Upper lobe of left lung (tissue), 6 donors: Measurements from ENCODE around the gene AP1S2. TPM values are rescaled to one million over a fixed set of nuclear protein-coding genes. Genes with fewer than 3 reads are reported as not detected.

ENCODE experiments used
- ATAC-seq, 2 donors: fragments of 200-7000 bp; cut with Tn5 transposase; one replicate each; pipeline ENCODE4 v1.9.1; 2022; ENCODE audit warnings: mild to moderate bottlenecking in 2 of 2, moderate library complexity in 2 of 2; ENCODE audit not compliant: low FRiP score in 2 of 2
- DNase-seq, 2 donors: peaks; one replicate each; pipeline ENCODE4 v3.0.0-alpha.2; 2019 to 2020
- H3K27ac ChIP-seq, 4 donors: fragments of 200-600 bp; sonication (generic); one replicate each; pipeline ENCODE4 v1.5.1; 2016 to 2019
- H3K27me3 ChIP-seq, 4 donors: fragments of 200-600 bp; sonication (generic); one replicate each; pipeline ENCODE4 v1.5.1; 2017 to 2019
- H3K36me3 ChIP-seq, 4 donors: fragments of 200-600 bp; sonication (generic); one replicate each; pipeline ENCODE4 v1.5.1; 2016 to 2019
- H3K4me1 ChIP-seq, 4 donors: fragments of 200-600 bp; sonication (generic); one replicate each; pipeline ENCODE4 v1.5.1; 2018 to 2019
- H3K4me3 ChIP-seq, 4 donors: fragments of 200-600 bp; sonication (generic); one replicate each; pipeline ENCODE4 v1.5.1; 2017 to 2019; ENCODE audit warnings: mild to moderate bottlenecking in 2 of 4, moderate library complexity in 1 of 4
- H3K9me3 ChIP-seq, 4 donors: fragments of 200-600 bp; sonication (generic); one replicate each; pipeline ENCODE4 v1.5.1; 2018 to 2019
- EP300 ChIP-seq, 4 donors: sonication (generic); formaldehyde crosslinking; IDR thresholded peaks; one replicate each; pipeline ENCODE4 v1.5.1; 2017; ENCODE audit warnings: antibody characterized with exemption in 4 of 4, control low read depth in 2 of 4
- POLR2A ChIP-seq, 4 donors: fragments of 450-650 bp; IDR thresholded peaks; one replicate each; pipeline ENCODE4 v1.5.1; 2016 to 2017; ENCODE audit warnings: antibody characterized with exemption in 4 of 4, mild to moderate bottlenecking in 2 of 4
- POLR2AphosphoS5 ChIP-seq, 2 donors: sonication (generic); formaldehyde crosslinking; IDR thresholded peaks; one replicate each; pipeline ENCODE4 v1.5.1; 2017; ENCODE audit warnings: antibody characterized with exemption in 2 of 2
- WGBS, 2 donors: methylation state at CpG; one replicate each; pipeline ENCODE4 v1.1.5; 2017 to 2018; 5-methylcytosine and 5-hydroxymethylcytosine counted together
- total RNA-seq, 6 donors: library from RNA; depleted of rRNA in 4 of 6; stranded (reverse); fragments of >200 nt in 4 of 6; gene quantifications; one replicate each; pipeline versions ENCODE4 v1.1.0 to v1.2.1, GENCODE V29; 2016 to 2021
- TF ChIP-seq, protein P1 (sequence below), 6 experiments: fragments of 450-650 bp in 4 of 6; fragments of 200-600 bp in 2 of 6; sonication (generic) in 2 of 6; IDR thresholded peaks; one replicate each; pipeline ENCODE4 v1.5.1; 2016 to 2019; ENCODE audit warnings: antibody characterized with exemption in 6 of 6
- donor health status: DM: no; HTN: no; CAD: no; lungs with moderate emphysema.
- donor health status: DM: no; HTN: yes; CAD: no; lungs with severe emphysema.

AP1S2 gene
- total RNA-seq, 6 donors from 2014 or later: 12.7 to 51.7 (median 30.6) TPM

DNA sequence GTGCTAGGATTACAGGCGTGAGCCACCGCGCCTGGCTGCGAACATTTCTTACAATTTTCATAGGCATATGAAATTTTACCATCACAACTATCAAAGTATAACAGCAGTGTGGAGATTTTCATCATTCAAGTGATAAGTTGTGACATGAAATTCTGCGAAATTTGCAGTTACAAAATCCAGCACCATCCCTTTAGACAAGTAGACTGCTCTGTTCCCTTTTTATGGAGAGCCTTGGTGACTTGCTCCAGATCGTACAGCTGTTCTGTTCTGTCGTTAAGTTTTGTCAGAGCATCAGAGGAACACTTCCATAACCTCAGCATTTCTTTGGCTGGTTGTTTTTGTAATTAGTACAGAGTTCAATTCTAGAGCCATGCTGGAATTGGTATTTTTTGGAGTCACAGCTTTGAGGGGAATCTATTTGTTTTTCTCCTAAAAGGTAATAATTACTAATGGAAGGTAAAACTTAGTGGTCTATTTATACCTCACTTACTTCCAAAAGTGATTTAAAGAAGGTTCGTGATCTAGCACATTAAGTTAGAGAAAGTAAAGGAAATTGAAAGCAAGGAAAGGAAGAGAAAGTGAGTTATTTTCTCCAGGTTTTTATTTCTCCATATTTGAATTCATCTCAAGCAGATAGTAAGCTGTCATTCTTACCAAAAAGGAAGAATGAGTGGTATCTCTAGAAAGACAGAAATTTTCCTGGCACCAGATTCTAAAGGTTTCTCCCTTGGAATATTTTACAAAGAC is 42.2 kb downstream of the AP1S2 start:
- Histone ChIP-seq H3K9me3 (no peaks in the 10 kb centered on the region), H3K36me3 (peaks cover 0 to 85% (median 27%) of the 10 kb centered on the region in 4 donors), H3K27ac (no peak overlapping the region), H3K27me3 (no peaks in the 10 kb centered on the region), H3K4me3 (no peak overlapping the region), H3K4me1 (peaks cover 0 to 10% (median 1%) of the 10 kb centered on the region in 4 donors)
- ATAC-seq: no peak
- TF ChIP-seq, protein P1, sequence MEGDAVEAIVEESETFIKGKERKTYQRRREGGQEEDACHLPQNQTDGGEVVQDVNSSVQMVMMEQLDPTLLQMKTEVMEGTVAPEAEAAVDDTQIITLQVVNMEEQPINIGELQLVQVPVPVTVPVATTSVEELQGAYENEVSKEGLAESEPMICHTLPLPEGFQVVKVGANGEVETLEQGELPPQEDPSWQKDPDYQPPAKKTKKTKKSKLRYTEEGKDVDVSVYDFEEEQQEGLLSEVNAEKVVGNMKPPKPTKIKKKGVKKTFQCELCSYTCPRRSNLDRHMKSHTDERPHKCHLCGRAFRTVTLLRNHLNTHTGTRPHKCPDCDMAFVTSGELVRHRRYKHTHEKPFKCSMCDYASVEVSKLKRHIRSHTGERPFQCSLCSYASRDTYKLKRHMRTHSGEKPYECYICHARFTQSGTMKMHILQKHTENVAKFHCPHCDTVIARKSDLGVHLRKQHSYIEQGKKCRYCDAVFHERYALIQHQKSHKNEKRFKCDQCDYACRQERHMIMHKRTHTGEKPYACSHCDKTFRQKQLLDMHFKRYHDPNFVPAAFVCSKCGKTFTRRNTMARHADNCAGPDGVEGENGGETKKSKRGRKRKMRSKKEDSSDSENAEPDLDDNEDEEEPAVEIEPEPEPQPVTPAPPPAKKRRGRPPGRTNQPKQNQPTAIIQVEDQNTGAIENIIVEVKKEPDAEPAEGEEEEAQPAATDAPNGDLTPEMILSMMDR (IDR thresholded peaks at IDR 0.05): no peak
- no peak for TF ChIP-seq POLR2AphosphoS5 (IDR thresholded peaks at IDR 0.05)
- no peak for TF ChIP-seq POLR2A (IDR thresholded peaks at IDR 0.05)
- TF ChIP-seq EP300 (IDR thresholded peaks at IDR 0.05): no peak
- WGBS, 2 donors: 84 to 94% methylated on average over 8 of the region's 8 CpGs
- no peak for DNase-seq

DNA sequence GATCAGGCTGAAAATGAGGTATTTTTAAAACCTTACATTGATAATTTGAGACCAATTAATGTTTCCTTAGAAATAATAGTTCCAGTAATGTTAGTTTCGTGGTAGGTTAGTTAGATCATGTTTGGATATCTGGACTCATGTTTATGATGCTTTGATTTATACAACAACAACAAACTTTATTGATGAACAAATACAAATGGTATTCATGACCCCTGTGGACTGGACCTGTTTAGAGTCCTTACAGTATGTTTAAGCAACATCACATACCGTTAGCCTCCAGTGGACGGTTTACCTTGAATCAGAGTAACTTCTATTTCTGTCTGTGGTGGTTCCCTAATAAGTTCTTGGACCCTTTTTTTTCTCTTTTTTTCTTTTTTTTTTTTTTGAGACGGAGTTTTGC is 46.4 kb downstream of the AP1S2 start:
- Histone ChIP-seq H3K9me3 (no peaks in the 10 kb centered on the region), H3K4me1 (no peaks in the 10 kb centered on the region), H3K4me3 (no peak overlapping the region), H3K36me3 (peaks cover 0 to 95% (median 30%) of the 10 kb centered on the region in 4 donors), H3K27ac (no peak overlapping the region), H3K27me3 (no peaks in the 10 kb centered on the region)
- DNase-seq (no peak), ATAC-seq (no peak)
- TF ChIP-seq, protein P1 (IDR thresholded peaks at IDR 0.05): no peak
- TF ChIP-seq EP300 (IDR thresholded peaks at IDR 0.05) (no peak), POLR2AphosphoS5 (IDR thresholded peaks at IDR 0.05) (no peak), POLR2A (IDR thresholded peaks at IDR 0.05) (no peak)
- 94% methylated on average over 4 of the region's 4 CpGs for WGBS, 2 donors

DNA sequence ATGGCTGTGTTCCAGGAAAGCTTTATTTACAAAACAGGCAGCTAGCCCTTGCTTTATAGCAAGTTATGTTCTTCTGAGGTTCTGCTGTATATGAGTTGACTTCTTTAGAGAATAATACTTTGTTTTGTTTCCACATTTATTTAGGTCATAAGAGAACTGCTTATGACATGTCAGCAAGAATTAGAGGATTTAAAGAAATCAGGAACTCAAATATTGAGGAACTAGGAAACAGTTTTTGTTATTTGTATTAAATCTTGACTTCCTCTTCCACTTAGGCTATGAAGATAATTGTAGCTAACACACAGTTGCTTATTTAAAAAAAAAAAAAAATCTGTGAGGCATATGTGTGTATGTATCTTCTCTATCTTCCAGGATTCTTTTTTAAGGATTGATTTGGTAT is 50.0 kb downstream of the AP1S2 start:
- TF ChIP-seq, protein P1 (IDR thresholded peaks at IDR 0.05): no peak
- TF ChIP-seq EP300 (IDR thresholded peaks at IDR 0.05) (no peak), POLR2A (IDR thresholded peaks at IDR 0.05) (peak in 1 of 4 donors; percentile 18), POLR2AphosphoS5 (IDR thresholded peaks at IDR 0.05) (no peak)
- ATAC-seq (peak in 1 of 2 donors; percentile 58), DNase-seq (no peak)
- Histone ChIP-seq H3K4me3 (no peak overlapping the region), H3K4me1 (no peaks in the 10 kb centered on the region), H3K36me3 (peaks cover 0 to 88% (median 27%) of the 10 kb centered on the region in 4 donors), H3K27ac (peak overlapping the region in 3 of 4 donors; percentile 39 to 51 (median 40)), H3K27me3 (no peaks in the 10 kb centered on the region), H3K9me3 (no peaks in the 10 kb centered on the region)

DNA sequence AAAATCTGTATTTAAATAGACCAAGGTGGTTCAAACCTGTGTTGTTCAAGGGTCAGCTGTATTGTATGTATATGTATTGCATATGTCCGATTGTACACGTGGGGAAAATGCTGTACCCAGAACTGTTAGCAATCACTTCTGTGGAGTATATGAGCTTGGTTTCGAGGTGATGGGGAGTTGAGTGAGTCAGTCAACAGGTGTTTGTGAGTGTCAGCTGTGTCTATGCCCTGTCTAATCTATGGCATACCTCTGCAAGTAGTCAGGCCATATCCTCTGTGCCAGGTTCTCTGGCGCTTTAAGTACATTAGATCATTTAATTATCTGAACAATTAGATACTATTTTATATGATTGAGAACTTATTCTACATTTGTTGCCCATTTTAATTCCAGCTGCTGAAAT is 56.9 kb downstream of the AP1S2 start:
- peaks cover 0 to 44% (median 7%) of the 10 kb centered on the region in 4 donors for H3K36me3 ChIP-seq
- ATAC-seq (no peak), DNase-seq (no peak)
- TF ChIP-seq EP300 (IDR thresholded peaks at IDR 0.05) (no peak), POLR2A (IDR thresholded peaks at IDR 0.05) (no peak), POLR2AphosphoS5 (IDR thresholded peaks at IDR 0.05) (no peak)
- TF ChIP-seq, protein P1 (IDR thresholded peaks at IDR 0.05): no peak
- H3K4me3 ChIP-seq: no peak overlapping the region
- H3K4me1 ChIP-seq: peaks cover 0 to 6% (median 1%) of the 10 kb centered on the region in 4 donors
- H3K27ac ChIP-seq: no peak overlapping the region
- H3K9me3 ChIP-seq: no peaks in the 10 kb centered on the region
- H3K27me3 ChIP-seq: no peaks in the 10 kb centered on the region
- 93 to 94% methylated on average over 4 of the region's 4 CpGs for WGBS, 2 donors
